NCI-H1092 treated with DMSO at 0.1 percent for 48 hours (cell line): ENCODE results near the gene CNTNAP2.

Experiments
- DNase-seq: peaks from one replicate; lab custom pipeline; 2025; lab: John Stamatoyannopoulos, UW

Gene CNTNAP2

GRCh38 chr7:146116521-146117222 lies at the start of gene CNTNAP2:
TSS of gene CNTNAP2 (plus strand) at chr7:146116801. CDS start at chr7:146116877, 76 bp downstream.
- DNase-seq, result peak; percentile 91

GRCh38 chr7:146067880-146068279 lies 48.7 kb upstream of the CNTNAP2 start:
- peak; percentile 15 for DNase-seq

GRCh38 chr7:146074195-146074765 lies 42.3 kb upstream of the CNTNAP2 start:
- no peak for DNase-seq

- no peak for DNase-seq
These were observed 40.3 kb upstream of the CNTNAP2 start for GRCh38 chr7:146076344-146076743.

- DNase-seq, result no peak
These were observed 32.5 kb upstream of the CNTNAP2 start for GRCh38 chr7:146084086-146084485.

- DNase-seq, result peak; percentile 75
These were observed 26.5 kb upstream of the CNTNAP2 start for GRCh38 chr7:146090023-146090645.

GRCh38 chr7:146094356-146094755 lies 22.2 kb upstream of the CNTNAP2 start:
- no peak for DNase-seq

- peak; percentile 52 for DNase-seq
These were observed 19.6 kb upstream of the CNTNAP2 start for GRCh38 chr7:146096994-146097393.

GRCh38 chr7:146106319-146106718 lies 10.3 kb upstream of the CNTNAP2 start:
- DNase-seq, result no peak

- DNase-seq, result no peak
These were observed 3.8 kb upstream of the CNTNAP2 start for GRCh38 chr7:146112755-146113154.

GRCh38 chr7:146115548-146115850 lies 1.1 kb upstream of the CNTNAP2 start:
- no peak for DNase-seq

- DNase-seq, result peak; percentile 91
These were observed 615 bp upstream of the CNTNAP2 start for GRCh38 chr7:146115851-146116520.

- no peak for DNase-seq
These were observed 975 bp downstream of the CNTNAP2 start for GRCh38 chr7:146117576-146117975.

GRCh38 chr7:146119002-146119401 lies 2.4 kb downstream of the CNTNAP2 start:
- DNase-seq, result peak; percentile 31

- no peak for DNase-seq
These were observed 7.1 kb downstream of the CNTNAP2 start for GRCh38 chr7:146123715-146124114.

- no peak for DNase-seq
These were observed 10.3 kb downstream of the CNTNAP2 start for GRCh38 chr7:146126767-146127509.

GRCh38 chr7:146129296-146129695 lies 12.7 kb downstream of the CNTNAP2 start:
- DNase-seq, result peak; percentile 39

GRCh38 chr7:146129997-146130396 lies 13.4 kb downstream of the CNTNAP2 start:
- DNase-seq, result no peak

- DNase-seq, result no peak
These were observed 15.1 kb downstream of the CNTNAP2 start for GRCh38 chr7:146131701-146132100.

GRCh38 chr7:146136357-146136875 lies 19.8 kb downstream of the CNTNAP2 start:
- no peak for DNase-seq

GRCh38 chr7:146138926-146139325 lies 22.3 kb downstream of the CNTNAP2 start:
- no peak for DNase-seq
